HAP-1 (cell line): ENCODE measurements around the gene KIF5C.

Experiments used
- DNase-seq, 2 experiments: peaks; one replicate each; pipeline ENCODE4 v3.0.0-alpha.2; 2016 to 2020; ENCODE audit warnings: low spot score in 2 of 2
- H3K27me3 ChIP-seq: fragments of 250-450 bp; sonication (Bioruptor Pico); 2 replicates; pipeline ENCODE4 v1.5.1; 2020; ENCODE audit warnings: low read depth, mild to moderate bottlenecking, moderate library complexity
- H3K36me3 ChIP-seq: fragments of 250-450 bp; sonication (Bioruptor Pico); replicated peaks from 2 replicates; pipeline ENCODE4 v1.5.1; 2020; ENCODE audit warnings: mild to moderate bottlenecking
- H3K4me1 ChIP-seq: fragments of 250-450 bp; sonication (Bioruptor Pico); 2 replicates; pipeline ENCODE4 v1.5.1; 2020; ENCODE audit warnings: mild to moderate bottlenecking
- H3K4me3 ChIP-seq: fragments of 250-450 bp; sonication (Bioruptor Pico); 2 replicates; pipeline ENCODE4 v1.5.1; 2020; ENCODE audit warnings: mild to moderate bottlenecking, moderate library complexity
- H3K9me3 ChIP-seq: fragments of 250-450 bp; sonication (Bioruptor Pico); 2 replicates; pipeline ENCODE4 v1.5.1; 2020; ENCODE audit warnings: mild to moderate bottlenecking, moderate library complexity
- in situ Hi-C: fragments of 300-500 bp; cut with MboI; formaldehyde crosslinking; loops from 3 replicates; pipeline ENCODE4 v1.14.3; 2020; ENCODE audit warnings: low sequenced_read_pairs, inconsistent platforms, mixed read lengths

The KIF5C gene

DNA sequence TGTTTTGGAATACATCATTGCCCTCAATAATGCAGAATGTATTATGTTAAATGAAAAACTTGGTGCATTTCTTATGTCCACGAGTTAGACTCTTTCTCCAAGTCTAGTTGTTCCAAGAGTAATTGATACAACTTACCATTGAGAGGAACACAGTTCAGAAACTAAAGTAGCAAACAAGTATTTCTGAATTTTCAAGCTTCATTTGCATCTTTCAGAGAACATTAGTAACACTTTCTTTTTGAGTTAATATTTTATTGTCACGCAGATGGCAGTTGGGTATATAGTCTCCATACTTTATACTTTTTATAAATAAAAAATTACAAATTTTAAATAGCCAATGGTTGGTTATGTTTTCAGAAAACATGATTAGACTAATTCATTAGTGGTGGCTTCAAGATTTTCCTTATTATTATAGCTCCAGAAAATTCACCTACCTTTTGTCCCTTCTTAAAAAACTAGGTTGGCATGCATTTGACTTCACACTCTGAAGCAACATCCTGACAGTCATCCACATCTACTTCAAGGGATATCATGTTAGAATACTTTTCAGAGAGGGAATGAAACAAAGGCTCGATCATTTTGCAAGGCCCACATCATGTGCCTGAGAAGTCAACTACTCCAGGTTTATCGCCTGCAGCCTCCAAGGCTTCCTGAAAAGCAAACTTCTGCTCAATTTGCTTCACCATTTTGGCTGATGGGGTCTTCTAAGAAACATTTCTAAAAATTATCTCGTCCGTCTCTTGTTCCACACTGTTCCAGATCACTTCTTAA, 193.4 kb downstream of the KIF5C start:
- H3K27me3 ChIP-seq: no peaks in the 10 kb centered on the region
- H3K4me3 ChIP-seq: no peak overlapping the region
- in situ Hi-C loops: no loop called here
- H3K36me3 ChIP-seq: no peaks in the 10 kb centered on the region
- no peak for DNase-seq
- no peaks in the 10 kb centered on the region for H3K9me3 ChIP-seq
- H3K4me1 ChIP-seq: peaks cover 8% of the 10 kb centered on the region

GRCh38 chr2:149068996-149069888, 194.2 kb downstream of the KIF5C start:
- Histone ChIP-seq H3K27me3 (no peaks in the 10 kb centered on the region), H3K4me3 (no peak overlapping the region), H3K36me3 (no peaks in the 10 kb centered on the region), H3K4me1 (peaks cover 8% of the 10 kb centered on the region), H3K9me3 (no peaks in the 10 kb centered on the region)
- in situ Hi-C loops: no loop called here
- DNase-seq: no peak

DNA sequence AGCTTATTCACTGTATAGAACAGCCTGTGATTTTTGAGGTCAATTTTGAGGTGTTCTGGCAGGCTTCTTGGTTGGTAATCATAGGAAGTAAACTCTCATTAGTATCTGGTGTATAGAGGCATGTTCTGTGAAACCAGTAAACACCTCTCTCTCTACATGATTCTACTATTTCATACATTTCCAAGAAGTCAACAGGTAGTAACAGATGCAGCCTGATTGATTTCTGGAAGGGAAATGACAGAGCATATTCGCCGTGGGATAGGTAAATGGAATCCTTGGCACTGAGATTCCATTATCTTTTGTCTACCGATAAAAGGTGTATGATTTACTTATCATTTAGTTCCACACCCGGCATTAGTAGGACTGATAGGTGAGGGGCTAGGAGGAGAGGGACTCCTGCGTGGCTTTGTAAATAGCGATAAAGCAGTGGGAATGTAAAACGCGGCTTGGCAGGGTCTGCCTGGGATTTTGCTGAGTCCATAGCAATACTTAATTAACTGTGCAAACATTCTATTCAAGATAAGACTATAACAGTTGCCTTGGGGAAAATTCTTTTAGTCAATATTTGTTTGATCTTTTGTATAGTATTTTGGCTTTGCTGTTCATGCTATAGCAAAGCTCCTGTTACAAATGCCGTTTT, 195.8 kb downstream of the KIF5C start:
- no peak overlapping the region for H3K4me3 ChIP-seq
- peak; percentile 41 to 64 for DNase-seq
- H3K9me3 ChIP-seq: no peaks in the 10 kb centered on the region
- H3K36me3 ChIP-seq: no peaks in the 10 kb centered on the region
- in situ Hi-C loops: no loop called here
- no peaks in the 10 kb centered on the region for H3K27me3 ChIP-seq
- H3K4me1 ChIP-seq: peaks cover 8% of the 10 kb centered on the region

GRCh38 chr2:149075105-149075504, 200.1 kb downstream of the KIF5C start:
- Histone ChIP-seq H3K27me3 (no peaks in the 10 kb centered on the region), H3K4me3 (no peak overlapping the region), H3K9me3 (no peaks in the 10 kb centered on the region), H3K36me3 (no peaks in the 10 kb centered on the region), H3K4me1 (peaks cover 16% of the 10 kb centered on the region)
- DNase-seq: no peak
- in situ Hi-C loops: no loop called here

GRCh38 chr2:149075853-149076252, 200.8 kb downstream of the KIF5C start:
- in situ Hi-C loops: no loop called here
- no peaks in the 10 kb centered on the region for H3K9me3 ChIP-seq
- H3K27me3 ChIP-seq: no peaks in the 10 kb centered on the region
- H3K36me3 ChIP-seq: no peaks in the 10 kb centered on the region
- DNase-seq: no peak
- H3K4me3 ChIP-seq: no peak overlapping the region
- H3K4me1 ChIP-seq: peaks cover 16% of the 10 kb centered on the region
